CD4-positive, alpha-beta T cell treated with Interleukin-21 for 1 hour (primary cell): ENCODE measurements around the gene EEPD1.

Source experiments
- DNase-seq: peaks from one replicate; pipeline ENCODE4 v3.0.0-alpha.2; 2020

The EEPD1 gene

DNA sequence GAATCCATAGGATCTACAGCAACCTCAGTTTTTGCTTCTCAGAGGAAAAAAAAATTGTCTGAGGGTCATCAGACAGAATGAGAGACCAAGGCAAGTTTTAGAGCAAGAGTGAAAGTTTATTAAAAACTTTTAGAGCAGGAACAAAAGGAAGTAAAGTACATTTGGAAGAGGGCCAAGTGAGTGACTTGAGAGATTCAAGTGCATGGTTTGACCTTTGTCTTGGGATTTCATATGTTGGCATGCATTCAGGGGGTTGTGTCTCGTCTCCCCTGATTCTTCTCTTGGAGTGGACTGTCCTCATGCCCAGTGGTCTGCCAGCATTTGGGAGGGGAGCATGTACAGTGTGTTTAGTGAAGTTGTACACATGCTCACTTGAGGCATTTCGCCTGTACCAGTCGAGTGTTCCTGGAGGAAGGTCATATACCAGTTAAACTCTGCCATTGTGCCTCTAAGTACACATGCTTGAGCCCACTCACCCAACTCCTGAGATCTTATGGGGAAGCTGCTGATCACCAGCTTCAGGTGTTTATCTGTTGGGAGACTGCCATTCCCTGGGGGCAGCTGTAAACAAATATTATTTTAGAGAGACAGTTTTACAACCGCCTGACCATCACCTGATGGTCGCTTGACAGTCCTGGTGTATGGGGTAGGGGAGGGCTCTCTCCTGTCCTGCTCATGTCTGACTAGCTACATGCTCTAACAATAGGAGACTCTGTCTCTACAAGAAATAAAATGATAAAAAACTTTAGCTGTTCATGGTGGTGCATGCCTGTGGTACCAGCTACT is 109.4 kb downstream of the EEPD1 start:
- no peak for DNase-seq

DNA sequence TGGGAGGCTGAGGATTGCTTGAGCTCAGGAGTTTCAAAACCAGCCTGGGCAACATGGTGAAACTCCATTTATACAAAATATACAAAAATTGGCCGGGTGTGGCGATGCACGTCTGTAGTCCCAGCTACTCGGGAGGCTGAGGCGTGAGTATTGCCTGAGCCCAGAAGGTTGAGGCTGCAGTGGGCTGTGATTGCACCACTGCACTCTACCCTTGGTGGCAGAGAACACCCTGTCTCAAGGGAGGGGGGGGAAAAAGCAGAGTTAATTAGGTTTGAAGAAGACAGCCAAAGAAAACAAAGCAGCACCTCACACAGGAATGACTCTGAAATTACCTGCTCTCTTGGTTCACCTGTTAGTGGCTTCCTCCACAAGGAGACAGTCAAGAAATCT is 110.0 kb downstream of the EEPD1 start:
- no peak for DNase-seq

DNA sequence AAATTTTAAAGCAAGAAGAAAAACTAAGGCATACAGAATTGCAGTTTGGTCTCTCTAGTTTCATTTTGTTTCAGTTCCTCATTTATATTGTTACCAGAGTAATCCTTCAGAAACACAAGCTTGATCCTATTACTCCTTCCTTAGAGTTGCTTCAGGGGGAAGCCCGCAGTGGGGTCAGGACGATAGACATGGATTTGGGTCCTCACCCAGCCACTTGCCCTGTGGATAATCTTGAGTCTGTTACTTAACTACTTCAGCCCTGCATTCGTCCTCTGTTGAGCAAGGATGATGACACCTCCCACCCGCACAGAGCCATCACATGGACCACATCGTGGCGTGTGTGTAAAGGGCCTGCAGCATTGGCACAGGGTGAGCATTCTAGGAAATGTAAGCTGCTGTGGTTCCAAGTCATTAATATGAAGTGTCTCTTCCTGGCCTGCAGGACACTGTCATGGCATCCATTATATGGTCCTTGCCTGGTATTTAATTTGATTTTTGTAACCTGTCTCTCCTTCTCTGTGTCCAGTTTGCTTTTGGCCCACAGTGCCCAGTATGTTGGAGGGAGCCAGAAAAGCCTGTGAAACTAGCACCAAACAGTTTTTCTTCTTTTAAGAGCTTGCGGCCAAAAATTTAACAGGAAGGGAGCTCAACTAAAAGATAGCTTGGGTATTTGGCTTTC is 111.2 kb downstream of the EEPD1 start:
- no peak for DNase-seq

DNA sequence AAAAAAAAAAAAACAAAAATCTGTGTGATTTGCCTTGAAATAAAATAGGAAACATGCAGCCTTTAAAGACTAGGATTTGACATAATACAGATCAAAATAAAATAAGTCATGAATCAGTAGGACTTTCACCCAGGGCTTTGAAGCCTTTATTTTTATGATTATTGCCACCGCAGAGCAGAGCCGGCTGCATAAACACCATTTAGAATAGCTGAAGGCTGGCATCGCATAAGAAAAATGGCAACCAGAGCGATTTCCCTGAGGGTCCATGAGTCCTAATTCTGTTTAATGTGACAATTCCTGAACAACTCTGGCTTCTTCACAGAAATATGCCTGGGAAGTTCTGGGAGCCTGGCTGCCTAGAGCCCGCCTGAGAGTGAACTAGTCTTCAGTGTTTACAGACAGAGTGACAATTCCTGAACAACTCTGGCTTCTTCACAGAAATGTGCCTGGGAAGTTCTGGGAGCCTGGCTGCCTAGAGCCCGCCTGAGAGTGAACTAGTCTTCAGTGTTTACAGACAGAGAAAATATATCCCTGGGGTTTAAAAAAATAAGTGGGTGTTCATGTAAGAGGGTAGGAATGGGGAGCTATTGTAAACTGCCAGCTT is 112.0 kb downstream of the EEPD1 start:
- no peak for DNase-seq

DNA sequence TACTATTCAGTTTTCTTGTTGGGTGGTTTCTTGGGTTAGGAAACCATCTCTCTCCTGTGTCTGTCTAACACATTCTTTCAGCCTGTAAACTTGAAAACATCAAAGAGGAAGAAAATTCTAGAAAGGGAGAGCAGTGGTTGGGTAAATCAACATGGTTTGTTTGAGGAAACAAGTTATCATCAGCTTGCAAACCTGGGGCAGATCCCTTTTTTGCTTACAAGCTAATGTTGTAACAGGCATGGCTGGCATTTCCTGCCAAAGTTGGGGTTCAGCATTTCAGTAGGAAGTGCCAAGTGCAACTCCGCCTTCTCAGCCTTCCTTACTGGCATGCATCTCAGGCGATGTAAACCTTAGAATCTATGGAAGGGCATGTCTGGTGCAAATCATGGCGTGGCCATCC is 112.6 kb downstream of the EEPD1 start:
- DNase-seq: no peak

DNA sequence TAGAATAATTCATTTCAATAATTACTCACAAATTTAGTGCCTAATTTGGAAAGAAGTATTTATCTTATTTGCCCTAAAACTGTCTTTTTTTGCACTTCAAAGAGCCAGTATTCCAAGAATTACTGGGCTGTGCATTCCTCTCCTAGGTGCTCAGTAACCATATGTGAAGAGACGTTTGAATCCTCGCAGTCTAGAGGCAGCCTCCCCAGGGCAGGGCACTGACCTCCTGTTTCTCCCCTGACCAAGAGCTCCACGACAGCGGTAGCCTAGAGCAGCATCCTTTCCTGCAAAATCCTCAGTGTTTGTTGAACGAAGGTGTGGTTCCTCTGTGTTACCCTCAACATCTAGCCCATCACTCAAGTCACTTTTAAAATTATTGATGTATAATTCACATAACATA is 113.1 kb downstream of the EEPD1 start:
- DNase-seq: no peak

DNA sequence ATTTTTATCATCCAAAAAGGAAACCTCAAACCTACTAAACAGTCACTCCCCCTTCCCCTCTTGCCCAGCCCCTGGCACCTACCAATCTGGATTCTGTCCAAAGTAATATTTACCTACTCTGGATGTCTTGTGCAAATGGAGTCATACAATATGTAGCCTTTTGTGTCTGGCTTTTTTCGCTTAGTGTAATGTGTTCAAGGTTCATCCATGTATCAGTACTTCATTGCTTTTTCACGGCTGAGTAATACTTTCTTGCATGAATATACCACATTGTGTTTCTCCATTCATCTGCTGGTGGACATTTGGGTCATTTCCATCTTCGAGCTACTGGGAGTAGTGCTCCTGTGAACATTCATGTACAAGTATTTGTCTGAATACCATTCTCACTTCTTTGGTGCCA is 113.6 kb downstream of the EEPD1 start:
- DNase-seq: no peak

DNA sequence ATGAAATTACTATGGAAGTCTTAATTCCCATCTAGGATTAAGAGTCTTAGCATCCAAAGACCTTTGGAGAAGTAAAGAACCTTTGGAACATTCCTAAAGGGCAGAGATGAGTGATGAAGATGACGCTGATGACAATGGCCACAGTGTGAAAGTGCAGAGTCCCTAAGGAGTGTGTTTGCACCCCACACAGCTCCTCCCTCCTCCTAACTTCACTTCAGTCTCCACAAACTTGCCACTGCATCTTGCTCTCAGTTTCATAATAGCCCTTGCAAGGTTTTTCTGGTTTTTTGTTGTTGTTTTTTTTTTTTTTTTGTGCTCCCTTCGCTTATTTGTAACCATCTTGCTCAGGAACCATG is 119.1 kb downstream of the EEPD1 start:
- no peak for DNase-seq

DNA sequence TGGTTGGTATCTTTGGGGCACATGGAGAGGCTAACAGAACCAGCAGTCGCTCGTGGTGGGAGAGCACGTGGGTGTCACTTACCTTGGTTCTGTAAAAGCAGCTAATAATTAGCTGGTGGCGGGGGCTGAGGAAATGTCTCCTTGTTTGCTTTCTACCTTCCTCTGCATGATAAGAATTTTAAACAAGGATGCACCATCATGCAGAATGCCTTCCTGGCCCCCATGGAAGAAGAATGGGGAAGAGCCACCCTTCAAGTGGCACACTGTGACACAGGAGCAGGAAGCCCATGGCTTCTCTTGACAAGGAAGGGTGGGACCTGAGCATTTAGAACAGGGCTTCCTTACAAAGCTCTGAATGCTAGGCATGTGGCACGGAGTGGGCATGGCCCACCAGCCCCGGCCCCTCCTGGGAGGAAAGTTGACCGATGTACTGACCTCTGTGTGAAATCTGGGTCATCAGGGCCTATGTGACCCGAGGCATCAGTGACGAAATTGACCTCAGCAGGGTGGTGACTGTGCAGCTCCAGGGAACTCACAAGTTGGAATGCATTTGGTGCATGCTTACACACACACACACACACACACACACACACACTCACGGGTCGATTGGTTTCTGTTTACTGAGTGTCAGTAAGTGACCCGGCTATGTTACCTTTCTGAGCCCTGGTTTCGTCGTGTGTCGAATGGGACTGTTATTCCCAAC is 119.7 kb downstream of the EEPD1 start:
- DNase-seq: no peak

DNA sequence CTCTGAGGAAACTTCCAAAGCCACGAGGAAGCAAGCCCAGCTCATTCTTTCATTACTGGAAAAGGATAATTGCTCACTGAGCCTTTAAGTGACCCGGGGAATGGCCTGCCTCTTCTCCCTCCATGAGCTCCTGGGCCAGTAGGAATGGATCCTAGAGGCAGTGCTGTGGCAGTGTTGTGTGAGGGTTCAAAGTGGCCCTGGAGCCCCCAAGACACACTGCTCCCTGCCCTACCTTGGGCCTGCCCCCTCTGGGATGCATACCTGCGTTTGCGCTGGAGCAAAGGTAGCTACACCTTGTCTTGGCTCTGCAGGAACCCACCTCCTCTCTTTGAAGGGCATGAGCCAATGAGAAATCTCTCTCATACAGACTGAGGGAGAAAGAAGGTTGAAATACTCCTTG is 120.8 kb downstream of the EEPD1 start:
- no peak for DNase-seq

DNA sequence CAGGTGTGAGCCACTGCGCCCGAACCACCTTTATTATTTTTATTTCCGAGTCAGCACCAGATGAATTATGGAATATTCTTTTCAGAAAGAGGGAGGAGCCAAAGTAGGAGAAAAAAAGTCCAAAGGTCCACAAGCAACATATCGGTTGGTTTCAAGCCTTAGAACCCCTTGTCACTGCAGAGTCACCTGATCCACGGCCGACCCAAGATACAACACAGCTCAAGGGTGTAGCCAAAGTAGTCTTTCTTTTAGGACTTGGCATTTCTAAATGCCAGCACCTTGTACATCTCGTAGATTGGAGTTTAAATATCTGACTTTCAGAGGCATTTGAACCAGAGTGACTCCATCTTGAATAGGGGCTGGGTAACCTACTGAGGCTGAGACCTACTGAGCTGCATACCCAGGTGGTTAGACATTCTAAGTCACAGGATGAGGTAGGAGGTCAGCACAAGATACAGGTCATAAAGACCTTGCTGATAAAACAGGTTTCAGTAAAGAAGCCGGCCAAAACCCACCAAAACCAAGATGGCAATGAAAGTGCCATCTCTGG is 122.8 kb downstream of the EEPD1 start:
- DNase-seq: no peak

DNA sequence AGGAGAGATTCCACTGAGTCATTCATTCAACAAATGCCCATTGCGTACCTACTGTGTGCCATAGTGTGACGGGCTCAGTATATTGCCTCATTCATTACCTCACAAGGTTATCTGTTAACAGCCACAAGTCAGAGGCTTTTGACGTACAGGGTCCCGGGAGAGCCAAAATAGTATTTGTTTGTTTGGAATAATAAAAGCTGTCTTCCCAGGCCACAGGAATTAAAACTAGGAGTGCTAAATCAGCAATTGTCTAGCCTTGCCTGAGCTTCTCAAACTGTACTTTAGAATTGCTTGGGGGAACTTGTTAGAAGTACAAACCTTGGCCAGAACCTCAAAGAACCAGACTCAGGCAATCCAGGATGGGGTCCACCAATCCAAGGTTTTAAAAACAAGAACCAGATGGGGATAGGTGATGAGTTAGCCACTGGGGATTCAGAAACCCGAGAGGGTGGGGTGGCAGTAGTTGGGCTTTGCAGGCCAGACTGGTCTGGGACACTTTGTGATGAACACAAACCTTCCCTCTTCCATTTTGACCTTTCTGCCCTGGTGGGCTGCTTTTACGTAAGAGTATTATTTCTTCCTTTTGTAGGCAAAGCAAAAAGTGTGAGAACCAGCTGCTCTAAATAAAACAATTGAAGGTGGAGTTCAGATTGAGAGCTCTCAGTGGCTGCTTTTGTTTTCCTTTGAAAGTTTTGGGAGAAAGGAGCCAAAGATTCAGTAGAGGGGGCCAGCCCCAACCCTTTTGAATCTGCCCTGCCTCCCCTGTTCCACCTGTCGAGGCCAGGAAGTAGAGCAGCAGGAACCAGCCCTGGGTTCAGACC is 123.6 kb downstream of the EEPD1 start:
- no peak for DNase-seq

DNA sequence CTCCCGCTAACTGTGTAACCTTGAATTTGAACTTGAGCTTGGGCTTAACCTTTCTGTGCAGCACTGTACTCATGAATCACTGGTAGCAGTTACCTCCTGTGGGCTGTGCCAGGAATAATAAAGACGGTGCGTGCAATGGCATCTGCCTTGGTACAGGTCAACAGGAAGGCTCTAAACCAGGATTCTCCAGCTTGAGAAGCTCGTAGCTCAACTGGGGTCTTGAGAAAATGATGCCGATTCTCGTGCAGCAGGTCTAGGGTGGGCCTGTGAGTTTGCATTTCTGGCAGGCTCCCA is 124.1 kb downstream of the EEPD1 start:
- DNase-seq: no peak

DNA sequence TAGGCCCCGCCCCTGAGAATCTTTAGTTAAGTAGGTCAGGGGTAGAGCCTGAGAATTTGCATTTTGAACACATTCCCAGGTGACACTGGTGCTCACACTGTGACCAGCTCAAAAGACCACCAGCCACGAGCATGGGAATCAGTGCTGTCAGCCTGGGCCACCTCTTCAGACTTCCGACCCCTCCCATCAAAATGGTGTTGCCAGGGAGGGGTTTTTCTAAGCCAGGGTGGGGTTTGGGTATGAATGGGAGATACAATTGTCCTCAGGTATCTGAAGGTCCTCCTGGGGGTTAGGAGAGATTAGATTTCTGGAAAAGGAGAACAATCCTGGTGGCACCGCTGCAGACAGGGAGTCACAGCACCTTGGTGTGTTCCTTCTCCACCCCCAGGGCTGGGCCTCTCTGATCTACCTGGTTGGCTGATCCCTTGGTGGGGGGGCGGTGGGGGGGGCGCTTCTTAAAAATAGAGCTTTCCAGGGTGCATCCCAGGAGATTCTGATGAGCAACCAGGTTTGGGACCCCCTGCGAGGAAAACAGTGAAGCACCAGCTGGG is 125.1 kb downstream of the EEPD1 start:
- DNase-seq: no peak

DNA sequence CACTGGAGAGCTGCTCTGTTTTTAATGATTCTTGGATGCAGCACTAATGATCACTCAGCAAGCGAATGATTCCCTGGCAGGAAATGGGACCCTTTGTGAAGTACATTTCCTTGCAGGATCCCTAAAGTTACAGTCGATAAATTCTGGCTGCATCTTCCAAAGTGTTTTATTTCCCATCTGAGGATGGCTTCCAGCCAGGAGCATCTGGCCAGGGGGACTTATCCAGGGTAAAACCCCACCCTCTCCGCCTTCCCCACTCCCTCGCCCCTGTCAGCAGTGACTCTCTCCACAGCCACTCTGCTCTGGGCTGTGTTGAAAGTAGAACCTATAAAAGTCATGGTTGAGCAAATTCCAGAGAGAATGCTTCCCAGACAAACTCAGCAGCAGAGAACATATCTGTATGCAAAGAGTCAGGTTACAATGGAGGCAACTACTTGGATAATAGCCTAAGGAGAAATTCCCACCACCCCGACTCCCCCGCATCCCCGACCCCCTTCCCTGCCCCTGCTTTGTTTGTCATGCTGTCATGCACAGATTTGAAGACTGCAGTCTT is 125.6 kb downstream of the EEPD1 start:
- DNase-seq: no peak

DNA sequence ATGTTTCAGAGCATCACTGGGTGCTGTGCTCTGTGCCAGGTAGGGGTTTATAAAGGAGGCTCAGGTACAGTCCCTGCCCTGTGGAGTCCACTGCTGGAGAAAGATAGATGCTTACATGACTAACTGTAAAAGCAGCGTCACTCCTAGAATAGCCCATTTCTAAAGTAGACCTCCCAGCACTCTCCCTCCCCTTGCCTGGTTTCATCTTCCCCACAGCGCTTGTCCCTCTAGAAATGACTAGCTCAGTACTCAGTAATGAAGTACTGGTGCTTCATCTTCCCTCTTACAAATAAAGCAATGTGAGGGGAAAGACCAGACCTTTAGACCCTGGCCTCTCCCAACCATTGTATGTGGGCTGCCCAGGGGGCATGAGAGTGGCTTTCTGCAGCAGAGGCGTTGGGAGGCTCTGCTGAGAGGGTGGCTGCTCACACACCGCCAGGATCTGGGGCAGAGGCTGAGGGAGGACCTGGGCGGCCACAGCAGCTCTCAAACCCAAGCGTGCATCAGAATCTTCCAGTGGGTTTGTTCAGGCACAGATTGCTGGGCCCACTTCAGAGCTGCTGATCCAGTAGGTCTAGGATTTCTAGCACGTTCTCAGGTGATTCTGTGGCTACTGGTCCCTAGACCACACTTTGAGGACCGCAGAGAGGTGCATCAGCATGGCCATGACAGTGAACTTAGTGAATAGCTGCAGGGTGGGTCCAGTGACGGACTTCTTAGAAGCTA is 126.3 kb downstream of the EEPD1 start:
- DNase-seq: no peak

DNA sequence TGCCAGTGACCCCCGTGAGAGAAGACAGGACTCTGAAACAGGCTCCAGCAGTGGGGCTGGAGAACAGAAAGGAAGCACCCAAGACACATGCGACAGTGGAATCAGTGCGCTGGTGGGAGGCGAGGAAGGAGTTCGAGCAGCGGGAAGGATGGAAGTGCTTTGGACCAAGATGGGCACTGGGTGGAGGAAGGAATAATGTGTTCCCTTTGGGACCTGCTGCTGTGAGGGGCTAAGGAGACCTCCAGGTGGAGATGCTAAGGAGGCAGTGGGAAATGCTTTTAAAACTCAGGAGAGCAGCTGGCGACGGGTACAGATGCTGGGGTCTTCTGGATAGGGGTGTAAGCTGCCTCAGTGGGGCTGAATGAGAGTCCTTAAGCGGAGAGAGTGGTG is 126.9 kb downstream of the EEPD1 start:
- DNase-seq: no peak

DNA sequence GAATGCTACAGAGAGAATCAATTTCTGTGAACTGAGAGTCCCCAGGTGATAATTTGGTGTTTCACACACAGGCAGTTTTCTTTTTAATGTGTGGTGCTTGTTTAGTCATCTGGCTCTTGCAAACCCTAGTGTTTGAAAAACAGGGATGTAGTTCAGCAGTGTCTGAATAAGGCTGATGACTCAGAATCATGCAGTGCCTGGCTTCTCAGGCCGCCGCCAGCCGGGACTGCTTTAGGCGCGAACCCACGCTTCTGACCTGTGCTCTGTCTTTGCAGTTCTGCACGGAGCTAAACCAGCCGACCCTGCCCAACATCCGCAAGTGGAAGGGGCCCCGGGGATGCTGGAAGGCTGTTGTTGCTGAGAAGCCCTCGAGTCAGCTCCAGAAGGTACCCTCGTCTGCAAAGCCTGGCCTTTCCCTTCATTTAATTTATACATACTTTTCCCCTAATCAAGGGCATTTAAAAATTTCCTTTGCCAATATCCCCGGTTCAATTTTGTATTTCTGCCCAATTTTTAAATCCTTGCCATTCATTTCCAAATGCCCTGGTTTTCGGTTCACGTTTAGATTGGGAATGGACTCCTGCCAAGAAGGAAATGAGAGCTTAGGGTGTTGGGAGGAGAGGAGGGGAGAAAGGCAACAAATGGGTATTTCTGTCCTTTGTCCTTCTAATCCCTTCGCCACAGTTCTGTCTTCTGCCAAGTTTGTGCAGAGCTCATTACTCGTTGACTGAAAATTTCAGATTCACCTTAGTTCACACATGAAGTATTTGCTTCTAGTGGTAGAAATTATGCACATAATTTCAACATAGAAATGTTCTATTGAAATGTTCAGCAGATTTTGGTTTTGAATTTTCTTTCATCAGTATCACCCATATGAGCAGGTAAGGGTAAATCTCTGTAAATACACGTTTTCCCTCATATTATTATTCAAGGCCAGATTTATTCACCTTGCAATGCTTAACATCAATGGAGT is 128.1 kb downstream of the EEPD1 start:
- no peak for DNase-seq

DNA sequence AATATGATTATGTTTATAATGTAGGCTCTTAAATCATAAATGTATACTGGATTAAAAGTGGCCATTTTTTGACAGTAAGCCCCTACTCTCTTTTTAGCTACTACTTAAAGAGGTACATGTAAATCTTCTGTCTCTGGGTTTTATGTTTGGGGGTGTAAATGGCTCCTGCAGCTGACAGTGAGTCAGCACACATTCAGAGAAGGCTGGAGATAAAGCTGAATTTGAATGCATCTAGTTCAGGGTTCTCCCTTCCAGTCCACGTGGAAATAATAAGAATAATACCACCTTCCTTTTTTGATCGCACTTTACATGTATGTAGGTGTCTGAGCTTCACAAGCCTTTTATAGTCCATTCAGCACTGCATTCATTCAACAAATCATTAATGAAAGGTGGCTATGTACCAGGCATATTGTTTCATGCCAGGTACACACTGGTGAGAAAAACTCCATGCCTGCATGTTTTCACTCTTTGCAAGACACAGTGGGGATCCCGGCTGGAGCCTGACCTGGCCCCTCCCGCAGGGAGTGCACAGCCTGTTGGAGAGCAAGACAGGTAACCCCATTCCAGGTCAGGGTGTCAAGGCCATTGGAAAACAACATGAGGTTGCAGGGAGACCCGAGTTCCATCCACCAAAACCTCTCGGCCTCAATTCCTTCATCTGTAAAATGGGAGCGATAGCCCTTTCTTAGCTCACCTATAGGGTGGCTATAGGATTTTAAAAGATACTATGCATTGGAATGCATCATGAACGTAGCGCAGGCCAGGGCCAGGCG is 129.1 kb downstream of the EEPD1 start:
- no peak for DNase-seq
